PFSK-1 (cell line): ENCODE results near the gene TCF23.

ENCODE experiments used
- POLR2AphosphoS5 ChIP-seq: IDR thresholded peaks from 2 replicates; pipeline ENCODE4 v1.6.1; 2012; ENCODE audit warnings: low read depth, mild to moderate bottlenecking, control low read depth, low read length, moderate library complexity
- SIN3A ChIP-seq: IDR thresholded peaks from 2 replicates; pipeline ENCODE4 v1.6.1; 2012; ENCODE audit warnings: mild to moderate bottlenecking, low read length, moderate library complexity, borderline replicate concordance; ENCODE audit not compliant: insufficient read depth
- TAF1 ChIP-seq: IDR thresholded peaks from 2 replicates; pipeline ENCODE4 v1.6.1; 2012; ENCODE audit warnings: low read length, control low read depth, borderline replicate concordance; ENCODE audit not compliant: insufficient read depth

- no peak for TF ChIP-seq SIN3A
- no peak for TF ChIP-seq TAF1
- no peak for TF ChIP-seq POLR2AphosphoS5
Measured at GRCh38 chr2:27127883-27128667, 20.7 kb upstream of the TCF23 start.
